GM18502 (cell line): ENCODE measurements around the gene KDM1B.

Experiments
- ATAC-seq: cut with Tn5 transposase; IDR thresholded peaks from one replicate; pipeline ENCODE4 v1.9.1; 2021; ENCODE audit warnings: mild to moderate bottlenecking; ENCODE audit not compliant: unreplicated experiment, poor library complexity

Gene KDM1B

GRCh38 chr6:18254793-18255192 lies 99.6 kb downstream of the KDM1B start:
- ATAC-seq = no peak

GRCh38 chr6:18259675-18260447 lies 104.6 kb downstream of the KDM1B start:
- ATAC-seq = no peak

- ATAC-seq = peak; percentile 49
Measured at GRCh38 chr6:18260448-18261106, 105.4 kb downstream of the KDM1B start.

- ATAC-seq = no peak
Measured at GRCh38 chr6:18261877-18262276, 106.7 kb downstream of the KDM1B start.

- peak; percentile 67 for ATAC-seq
Measured at GRCh38 chr6:18262702-18263417, 107.6 kb downstream of the KDM1B start.

GRCh38 chr6:18263418-18264218 lies 108.4 kb downstream of the KDM1B start:
- peak; percentile 3 for ATAC-seq

GRCh38 chr6:18264219-18264922 lies 109.1 kb downstream of the KDM1B start, which contains the start of gene DEK:
TSS of gene DEK (minus strand) at chr6:18264530. CDS start at chr6:18263987, 543 bp downstream.
- peak; percentile 39 for ATAC-seq

GRCh38 chr6:18264923-18265377 lies 109.7 kb downstream of the KDM1B start:
- no peak for ATAC-seq

- ATAC-seq = no peak
Measured at GRCh38 chr6:18265787-18266522, 110.7 kb downstream of the KDM1B start.

- ATAC-seq = no peak
Measured at GRCh38 chr6:18266523-18266912, 111.3 kb downstream of the KDM1B start.

- no peak for ATAC-seq
Measured at GRCh38 chr6:18268066-18268465, 112.8 kb downstream of the KDM1B start.

GRCh38 chr6:18269253-18269652 lies 114.0 kb downstream of the KDM1B start:
- ATAC-seq = peak; percentile 45

- ATAC-seq = no peak
Measured at GRCh38 chr6:18269717-18270116, 114.5 kb downstream of the KDM1B start.

GRCh38 chr6:18270216-18270615 lies 115.0 kb downstream of the KDM1B start:
- ATAC-seq = no peak
